MM.1S (cell line): ENCODE data around the gene SPEM1.

Experiments used
- DNase-seq: peaks from one replicate; pipeline ENCODE4 v3.0.0-alpha.2; 2015
- H2AFZ ChIP-seq: fragments of 300-600 bp; sonication (generic); 2 replicates; pipeline ENCODE4 v1.6.0; 2016; ENCODE audit warnings: antibody characterized with exemption, low read length
- H3F3A ChIP-seq: fragments of 300-600 bp; sonication (generic); 2 replicates; pipeline ENCODE4 v1.6.1; 2016; ENCODE audit warnings: mild to moderate bottlenecking, antibody characterized with exemption, low read length, moderate library complexity, mixed read lengths; ENCODE audit not compliant: insufficient read depth
- H3K27ac ChIP-seq: fragments of 300-600 bp; sonication (generic); 2 replicates; pipeline ENCODE4 v1.5.1; 2016; ENCODE audit warnings: mild to moderate bottlenecking, low read length
- H3K27me3 ChIP-seq: fragments of 300-600 bp; sonication (generic); replicated peaks from 2 replicates; pipeline ENCODE4 v1.6.0; 2016; ENCODE audit warnings: low read length; ENCODE audit not compliant: insufficient read depth
- H3K36me3 ChIP-seq: fragments of 300-600 bp; sonication (generic); replicated peaks from 2 replicates; pipeline ENCODE4 v1.6.1; 2016; ENCODE audit warnings: mild to moderate bottlenecking, low read length, mixed read lengths; ENCODE audit not compliant: insufficient read depth
- H3K4me1 ChIP-seq: fragments of 300-600 bp; sonication (generic); 2 replicates; pipeline ENCODE4 v1.6.1; 2016; ENCODE audit warnings: low read length, mixed read lengths
- H3K4me2 ChIP-seq: fragments of 300-600 bp; sonication (generic); 2 replicates; pipeline ENCODE4 v1.6.0; 2016; ENCODE audit warnings: low read depth, low read length
- H3K4me3 ChIP-seq: fragments of 300-600 bp; sonication (generic); 2 replicates; pipeline ENCODE4 v1.5.1; 2016; ENCODE audit warnings: low read length, mixed read lengths
- H3K79me2 ChIP-seq: fragments of 300-600 bp; sonication (generic); 2 replicates; pipeline ENCODE4 v1.6.1; 2016; ENCODE audit warnings: mixed run types, low read length, mixed read lengths
- H3K9ac ChIP-seq: fragments of 300-600 bp; sonication (generic); 2 replicates; pipeline ENCODE4 v1.6.1; 2016; ENCODE audit warnings: low read length, mixed read lengths
- H3K9me2 ChIP-seq: fragments of 300-600 bp; sonication (generic); replicated peaks from 2 replicates; pipeline ENCODE4 v1.6.1; 2016; ENCODE audit warnings: mild to moderate bottlenecking, low read length, mixed read lengths; ENCODE audit not compliant: insufficient read depth
- H3K9me3 ChIP-seq: fragments of 300-600 bp; sonication (generic); replicated peaks from 2 replicates; pipeline ENCODE4 v1.6.1; 2016; ENCODE audit warnings: mild to moderate bottlenecking, low read length, mixed read lengths; ENCODE audit not compliant: insufficient read depth
- H4K20me1 ChIP-seq: fragments of 300-600 bp; sonication (generic); 2 replicates; pipeline ENCODE4 v1.6.1; 2016; ENCODE audit warnings: mild to moderate bottlenecking, low read length, moderate library complexity, mixed read lengths; ENCODE audit not compliant: insufficient read depth
- CTCF ChIP-seq: fragments of 300-600 bp; sonication (generic); IDR thresholded peaks from 2 replicates; pipeline ENCODE4 v1.5.1; 2016; ENCODE audit warnings: antibody characterized with exemption, low read length, mixed read lengths
- EZH2 ChIP-seq: fragments of 300-600 bp; sonication (generic); optimal IDR thresholded peaks from 2 replicates; pipeline ENCODE3; 2017; ENCODE audit warnings: low read depth, mild to moderate bottlenecking, antibody characterized with exemption, low read length, mixed read lengths
- EZH2phosphoT487 ChIP-seq: fragments of 300-600 bp; sonication (generic); IDR thresholded peaks from 2 replicates; pipeline ENCODE4 v1.6.1; 2018; ENCODE audit warnings: antibody characterized with exemption, low read length

Gene SPEM1

GRCh38 chr17:7429722-7430121 is 9.6 kb downstream of the SPEM1 start:
- H2AFZ ChIP-seq = no peak overlapping the region
- no peaks in the 10 kb centered on the region for H3K79me2 ChIP-seq
- H3K27ac ChIP-seq = no peak overlapping the region
- no peak for DNase-seq
- no peaks in the 10 kb centered on the region for H3K4me1 ChIP-seq
- H3K4me2 ChIP-seq = no peak overlapping the region
- TF ChIP-seq EZH2phosphoT487 = no peak
- TF ChIP-seq EZH2 = no peak
- no peak for TF ChIP-seq CTCF
- H3F3A ChIP-seq = no peaks in the 10 kb centered on the region
- no peaks in the 10 kb centered on the region for H3K36me3 ChIP-seq
- no peak overlapping the region for H3K9ac ChIP-seq
- no peaks in the 10 kb centered on the region for H3K9me3 ChIP-seq
- no peaks in the 10 kb centered on the region for H4K20me1 ChIP-seq
- H3K4me3 ChIP-seq = no peak overlapping the region
- peaks cover 52% of the 10 kb centered on the region for H3K27me3 ChIP-seq
- H3K9me2 ChIP-seq = no peaks in the 10 kb centered on the region

GRCh38 chr17:7431231-7431630 is 11.1 kb downstream of the SPEM1 start:
- Histone ChIP-seq H3K9me2 (no peaks in the 10 kb centered on the region), H4K20me1 (no peaks in the 10 kb centered on the region), H3K36me3 (no peaks in the 10 kb centered on the region), H3F3A (peaks cover 9% of the 10 kb centered on the region), H2AFZ (no peak overlapping the region), H3K4me1 (peaks cover 2% of the 10 kb centered on the region), H3K27me3 (peaks cover 38% of the 10 kb centered on the region), H3K4me3 (no peak overlapping the region), H3K4me2 (no peak overlapping the region), H3K27ac (no peak overlapping the region), H3K9ac (no peak overlapping the region), H3K79me2 (no peaks in the 10 kb centered on the region), H3K9me3 (no peaks in the 10 kb centered on the region)
- no peak for DNase-seq
- TF ChIP-seq EZH2 (no peak), CTCF (no peak), EZH2phosphoT487 (no peak)

GRCh38 chr17:7432296-7432695 is 12.2 kb downstream of the SPEM1 start:
- H3K4me2 ChIP-seq = no peak overlapping the region
- H4K20me1 ChIP-seq = no peaks in the 10 kb centered on the region
- no peak overlapping the region for H3K27ac ChIP-seq
- H2AFZ ChIP-seq = no peak overlapping the region
- H3F3A ChIP-seq = peaks cover 14% of the 10 kb centered on the region
- no peaks in the 10 kb centered on the region for H3K79me2 ChIP-seq
- H3K4me1 ChIP-seq = peaks cover 10% of the 10 kb centered on the region
- H3K9me2 ChIP-seq = no peaks in the 10 kb centered on the region
- H3K27me3 ChIP-seq = peaks cover 28% of the 10 kb centered on the region
- no peak for DNase-seq
- H3K4me3 ChIP-seq = no peak overlapping the region
- TF ChIP-seq EZH2phosphoT487 (no peak), CTCF (no peak), EZH2 (no peak)
- no peak overlapping the region for H3K9ac ChIP-seq
- no peaks in the 10 kb centered on the region for H3K9me3 ChIP-seq
- no peaks in the 10 kb centered on the region for H3K36me3 ChIP-seq
